ENCODE results near the gene DIAPH1.

- TF ChIP-seq CTCF (conservative IDR thresholded peaks at IDR 0.05; ENCODE audit: low read length), result no peak
- TF ChIP-seq EZH2phosphoT487 (IDR thresholded peaks at IDR 0.05; ENCODE audit: borderline replicate concordance), result no peak
Observed at GRCh38 chr5:141639357-141640050, 20.7 kb upstream of the DIAPH1 start.
